GM23338 (cell line): ENCODE results near the gene TANGO6. TPM values are rescaled to one million over a fixed set of nuclear protein-coding genes. Genes with fewer than 3 reads are reported as not detected.
"Not testable (repeated sequence)": the region's sequence is repeated elsewhere in the genome, so short reads cannot be mapped to it uniquely, and the experiment has no call there.

Source experiments
- ATAC-seq: fragments of 200-7000 bp; cut with Tn5 transposase; 3 replicates; pipeline ENCODE4 v1.9.1; 2020
- DNase-seq: peaks from one replicate; pipeline ENCODE4 v3.0.0-alpha.2; 2015; ENCODE audit warnings: low spot score
- H2AFZ ChIP-seq: fragments of 200-600 bp; sonication (generic); 2 replicates; pipeline ENCODE4 v1.8.0; 2016; ENCODE audit warnings: antibody characterized with exemption, mild to moderate bottlenecking, moderate library complexity
- H3F3A ChIP-seq: fragments of 200-600 bp; sonication (generic); replicated peaks from 2 replicates; pipeline ENCODE4 v1.8.0; 2017; ENCODE audit warnings: antibody characterized with exemption, mixed run types, low read depth
- H3K27ac ChIP-seq: fragments of 200-600 bp; sonication (generic); 2 replicates; pipeline ENCODE4 v1.6.1; 2016; ENCODE audit warnings: low read depth
- H3K27me3 ChIP-seq: fragments of 200-600 bp; sonication (generic); 2 replicates; pipeline ENCODE4 v1.8.0; 2016; ENCODE audit warnings: mild to moderate bottlenecking, mixed run types, moderate library complexity; ENCODE audit not compliant: insufficient read depth
- H3K36me3 ChIP-seq: fragments of 200-600 bp; sonication (generic); 2 replicates; pipeline ENCODE4 v1.8.0; 2016; ENCODE audit warnings: mild to moderate bottlenecking; ENCODE audit not compliant: insufficient read depth
- H3K4me1 ChIP-seq: fragments of 200-600 bp; sonication (generic); 2 replicates; pipeline ENCODE4 v1.8.0; 2016; ENCODE audit warnings: mild to moderate bottlenecking, moderate library complexity; ENCODE audit not compliant: insufficient read depth
- H3K4me2 ChIP-seq: fragments of 200-600 bp; sonication (generic); 2 replicates; pipeline ENCODE4 v1.7.1; 2017; ENCODE audit warnings: mixed run types
- H3K4me3 ChIP-seq: fragments of 200-600 bp; sonication (generic); 2 replicates; pipeline ENCODE4 v1.6.1; 2016; ENCODE audit warnings: mixed run types
- H3K79me2 ChIP-seq: fragments of 200-600 bp; sonication (generic); replicated peaks from 2 replicates; pipeline ENCODE4 v1.8.0; 2017; ENCODE audit warnings: mild to moderate bottlenecking; ENCODE audit not compliant: insufficient read depth
- H3K9me2 ChIP-seq: fragments of 200-600 bp; sonication (generic); 2 replicates; pipeline ENCODE4 v1.8.0; 2017; ENCODE audit not compliant: insufficient read depth
- H4K20me1 ChIP-seq: fragments of 200-600 bp; sonication (generic); replicated peaks from 2 replicates; pipeline ENCODE4 v1.8.0; 2017; ENCODE audit warnings: mild to moderate bottlenecking; ENCODE audit not compliant: insufficient read depth
- H3K27ac Mint-ChIP-seq: 2 replicates; pipeline ENCODE4 v1.8.0; 2020; ENCODE audit warnings: inconsistent platforms, mild to moderate bottlenecking, moderate library complexity, mixed read lengths
- H3K27me3 Mint-ChIP-seq: 3 replicates; pipeline ENCODE4 v1.8.0; 2022; ENCODE audit warnings: low read depth, mild to moderate bottlenecking, moderate library complexity, mixed read lengths, inconsistent platforms; ENCODE audit not compliant: insufficient read depth, poor library complexity
- H3K36me3 Mint-ChIP-seq: 3 replicates; pipeline ENCODE4 v1.8.0; 2021; ENCODE audit warnings: low read depth, mild to moderate bottlenecking, inconsistent platforms, moderate library complexity, mixed read lengths
- H3K4me1 Mint-ChIP-seq: 3 replicates; pipeline ENCODE4 v1.8.0; 2020; ENCODE audit warnings: mild to moderate bottlenecking, inconsistent platforms, mixed read lengths
- H3K4me3 Mint-ChIP-seq: 3 replicates; pipeline ENCODE4 v1.8.0; 2021; ENCODE audit warnings: moderate library complexity, mild to moderate bottlenecking, inconsistent platforms, mixed read lengths
- H3K9me3 Mint-ChIP-seq: 3 replicates; pipeline ENCODE4 v1.8.0; 2020; ENCODE audit warnings: moderate library complexity, mild to moderate bottlenecking, inconsistent platforms, mixed read lengths
- EZH2phosphoT487 ChIP-seq: fragments of 200-600 bp; sonication (generic); IDR thresholded peaks from one replicate; pipeline ENCODE4 v1.8.1; 2018; ENCODE audit warnings: antibody characterized with exemption; ENCODE audit not compliant: unreplicated experiment
- NANOG ChIP-seq: IDR thresholded peaks from 2 replicates; pipeline ENCODE4 v1.6.1; 2016; ENCODE audit warnings: antibody characterized with exemption, borderline replicate concordance
- polyA plus RNA-seq: library from polyadenylated mRNA; unstranded; fragments of >200 nt; fragmentation: Nextera tagmentation; extraction: Ambion mirVana; gene quantifications from 2 replicates; pipeline ENCODE4 v1.2.1, GENCODE V29; 2016
- total RNA-seq: library from RNA; depleted of rRNA; stranded (reverse); fragments of >200 nt; shearing (Covaris generic); gene quantifications from 2 replicates; pipeline ENCODE4 v1.2.3, GENCODE V29; 2014
- TF ChIP-seq, protein P1 (sequence below), 2 experiments: fragments of 200-600 bp in 1 of 2; sonication (generic) in 1 of 2; conservative IDR thresholded peaks; 2 replicates each; pipeline versions ENCODE4 v1.5.1 to v1.6.1; 2016 to 2017; ENCODE audit warnings: antibody characterized with exemption in 2 of 2, low read depth in 2 of 2, mild to moderate bottlenecking in 2 of 2, moderate library complexity in 1 of 2
- TF ChIP-seq, protein P2 (sequence below): IDR thresholded peaks from 2 replicates; pipeline ENCODE4 v1.6.1; 2016; ENCODE audit warnings: antibody characterized with exemption
- TF ChIP-seq, protein P3 (sequence below): IDR thresholded peaks from one replicate; pipeline ENCODE4 v1.6.1; 2018; ENCODE audit warnings: antibody characterized with exemption; ENCODE audit not compliant: unreplicated experiment

The TANGO6 gene
- total and polyA plus RNA-seq, 2 experiments from 2014 or later: 7.2 to 23.2 TPM

DNA sequence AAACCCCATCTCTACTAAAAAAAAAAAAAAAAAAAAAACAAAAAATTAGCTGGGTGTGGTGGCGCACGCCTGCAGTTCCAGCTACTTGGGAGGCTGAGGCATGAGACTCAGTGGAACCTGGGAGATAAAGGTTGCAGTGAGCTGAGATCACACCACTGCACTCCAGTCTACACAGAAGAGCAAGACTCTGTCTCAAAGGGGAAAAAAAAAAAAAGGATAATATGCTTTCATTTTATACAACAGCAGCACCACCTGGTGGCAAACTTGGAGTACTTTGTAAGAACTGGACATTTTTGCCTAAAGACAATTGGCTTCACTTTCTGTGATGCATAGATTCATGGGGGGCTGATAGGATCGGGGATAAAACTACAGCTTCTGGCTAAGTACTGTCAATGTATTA lies 280.6 kb downstream of the TANGO6 start:
- peak; percentile 64 for ATAC-seq
- H3K4me1 ChIP-seq: no peaks in the 10 kb centered on the region
- Mint-ChIP-seq H3K36me3 (peaks cover 61% of the 10 kb centered on the region), H3K4me1 (no peaks in the 10 kb centered on the region; the same call in 2 of the 3 replicates), H3K4me3 (no peak overlapping the region), H3K9me3 (no peaks in the 10 kb centered on the region), H3K27me3 (peaks cover 3% of the 10 kb centered on the region), H3K27ac (no peak overlapping the region)
- no peak overlapping the region for H3K4me3 ChIP-seq
- peaks cover 52% of the 10 kb centered on the region for H3K79me2 ChIP-seq
- H4K20me1 ChIP-seq: peaks cover 23% of the 10 kb centered on the region
- H2AFZ ChIP-seq: no peak overlapping the region
- no peak overlapping the region for H3K4me2 ChIP-seq
- TF ChIP-seq EZH2phosphoT487: no peak
- TF ChIP-seq, protein P1, sequence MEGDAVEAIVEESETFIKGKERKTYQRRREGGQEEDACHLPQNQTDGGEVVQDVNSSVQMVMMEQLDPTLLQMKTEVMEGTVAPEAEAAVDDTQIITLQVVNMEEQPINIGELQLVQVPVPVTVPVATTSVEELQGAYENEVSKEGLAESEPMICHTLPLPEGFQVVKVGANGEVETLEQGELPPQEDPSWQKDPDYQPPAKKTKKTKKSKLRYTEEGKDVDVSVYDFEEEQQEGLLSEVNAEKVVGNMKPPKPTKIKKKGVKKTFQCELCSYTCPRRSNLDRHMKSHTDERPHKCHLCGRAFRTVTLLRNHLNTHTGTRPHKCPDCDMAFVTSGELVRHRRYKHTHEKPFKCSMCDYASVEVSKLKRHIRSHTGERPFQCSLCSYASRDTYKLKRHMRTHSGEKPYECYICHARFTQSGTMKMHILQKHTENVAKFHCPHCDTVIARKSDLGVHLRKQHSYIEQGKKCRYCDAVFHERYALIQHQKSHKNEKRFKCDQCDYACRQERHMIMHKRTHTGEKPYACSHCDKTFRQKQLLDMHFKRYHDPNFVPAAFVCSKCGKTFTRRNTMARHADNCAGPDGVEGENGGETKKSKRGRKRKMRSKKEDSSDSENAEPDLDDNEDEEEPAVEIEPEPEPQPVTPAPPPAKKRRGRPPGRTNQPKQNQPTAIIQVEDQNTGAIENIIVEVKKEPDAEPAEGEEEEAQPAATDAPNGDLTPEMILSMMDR (conservative IDR thresholded peaks at IDR 0.05; ENCODE audit: low read depth in 2 of 2): peak; percentile 78 to 91
- TF ChIP-seq, protein P2, sequence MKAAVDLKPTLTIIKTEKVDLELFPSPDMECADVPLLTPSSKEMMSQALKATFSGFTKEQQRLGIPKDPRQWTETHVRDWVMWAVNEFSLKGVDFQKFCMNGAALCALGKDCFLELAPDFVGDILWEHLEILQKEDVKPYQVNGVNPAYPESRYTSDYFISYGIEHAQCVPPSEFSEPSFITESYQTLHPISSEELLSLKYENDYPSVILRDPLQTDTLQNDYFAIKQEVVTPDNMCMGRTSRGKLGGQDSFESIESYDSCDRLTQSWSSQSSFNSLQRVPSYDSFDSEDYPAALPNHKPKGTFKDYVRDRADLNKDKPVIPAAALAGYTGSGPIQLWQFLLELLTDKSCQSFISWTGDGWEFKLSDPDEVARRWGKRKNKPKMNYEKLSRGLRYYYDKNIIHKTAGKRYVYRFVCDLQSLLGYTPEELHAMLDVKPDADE: no peak
- TF ChIP-seq NANOG: no peak
- TF ChIP-seq, protein P3, sequence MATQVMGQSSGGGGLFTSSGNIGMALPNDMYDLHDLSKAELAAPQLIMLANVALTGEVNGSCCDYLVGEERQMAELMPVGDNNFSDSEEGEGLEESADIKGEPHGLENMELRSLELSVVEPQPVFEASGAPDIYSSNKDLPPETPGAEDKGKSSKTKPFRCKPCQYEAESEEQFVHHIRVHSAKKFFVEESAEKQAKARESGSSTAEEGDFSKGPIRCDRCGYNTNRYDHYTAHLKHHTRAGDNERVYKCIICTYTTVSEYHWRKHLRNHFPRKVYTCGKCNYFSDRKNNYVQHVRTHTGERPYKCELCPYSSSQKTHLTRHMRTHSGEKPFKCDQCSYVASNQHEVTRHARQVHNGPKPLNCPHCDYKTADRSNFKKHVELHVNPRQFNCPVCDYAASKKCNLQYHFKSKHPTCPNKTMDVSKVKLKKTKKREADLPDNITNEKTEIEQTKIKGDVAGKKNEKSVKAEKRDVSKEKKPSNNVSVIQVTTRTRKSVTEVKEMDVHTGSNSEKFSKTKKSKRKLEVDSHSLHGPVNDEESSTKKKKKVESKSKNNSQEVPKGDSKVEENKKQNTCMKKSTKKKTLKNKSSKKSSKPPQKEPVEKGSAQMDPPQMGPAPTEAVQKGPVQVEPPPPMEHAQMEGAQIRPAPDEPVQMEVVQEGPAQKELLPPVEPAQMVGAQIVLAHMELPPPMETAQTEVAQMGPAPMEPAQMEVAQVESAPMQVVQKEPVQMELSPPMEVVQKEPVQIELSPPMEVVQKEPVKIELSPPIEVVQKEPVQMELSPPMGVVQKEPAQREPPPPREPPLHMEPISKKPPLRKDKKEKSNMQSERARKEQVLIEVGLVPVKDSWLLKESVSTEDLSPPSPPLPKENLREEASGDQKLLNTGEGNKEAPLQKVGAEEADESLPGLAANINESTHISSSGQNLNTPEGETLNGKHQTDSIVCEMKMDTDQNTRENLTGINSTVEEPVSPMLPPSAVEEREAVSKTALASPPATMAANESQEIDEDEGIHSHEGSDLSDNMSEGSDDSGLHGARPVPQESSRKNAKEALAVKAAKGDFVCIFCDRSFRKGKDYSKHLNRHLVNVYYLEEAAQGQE: no peak
- H3K27me3 ChIP-seq: no peaks in the 10 kb centered on the region
- no peaks in the 10 kb centered on the region for H3K9me2 ChIP-seq
- peak; percentile 86 for DNase-seq
- H3K36me3 ChIP-seq: peaks cover 13% of the 10 kb centered on the region; the same call in 1 of the 2 replicates
- peak overlapping the region; percentile 1; the same call in 1 of the 2 replicates for H3K27ac ChIP-seq
- H3F3A ChIP-seq: peaks cover 26% of the 10 kb centered on the region

DNA sequence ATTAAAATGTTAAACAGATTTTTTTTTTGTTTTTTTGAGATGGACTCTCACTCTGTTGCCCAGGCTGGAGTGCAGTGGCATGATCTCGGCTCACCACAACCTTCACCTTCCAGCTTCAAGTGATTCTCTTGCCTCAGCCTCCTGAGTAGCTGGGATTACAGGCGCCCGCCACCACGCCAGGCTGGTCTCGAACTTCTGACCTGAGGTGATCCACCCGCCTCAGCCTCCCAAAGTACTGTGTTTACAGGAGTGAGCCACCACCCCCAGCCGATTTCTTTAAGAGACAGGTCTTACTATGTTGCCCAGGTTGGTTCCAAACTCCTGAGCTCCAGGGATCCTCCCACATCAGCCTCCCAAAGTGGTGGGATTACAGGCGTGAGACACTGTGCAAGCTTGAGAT lies 281.1 kb downstream of the TANGO6 start:
- not testable (repeated sequence) for H2AFZ ChIP-seq, DNase-seq, H3K4me2 ChIP-seq, H3K4me3 ChIP-seq, H3K27ac Mint-ChIP-seq, ATAC-seq, H3K4me1 Mint-ChIP-seq, H3K9me2 ChIP-seq, H3K27me3 Mint-ChIP-seq, H3K4me3 Mint-ChIP-seq, H3K4me1 ChIP-seq, H3K9me3 Mint-ChIP-seq, H3K27me3 ChIP-seq
- peaks cover 26% of the 10 kb centered on the region for H3F3A ChIP-seq
- peak overlapping the region; percentile 1; the same call in 1 of the 2 replicates for H3K27ac ChIP-seq
- peaks cover 13% of the 10 kb centered on the region; the same call in 1 of the 2 replicates for H3K36me3 ChIP-seq
- H4K20me1 ChIP-seq: peaks cover 23% of the 10 kb centered on the region
- peaks cover 58% of the 10 kb centered on the region for H3K36me3 Mint-ChIP-seq
- peaks cover 57% of the 10 kb centered on the region for H3K79me2 ChIP-seq

DNA sequence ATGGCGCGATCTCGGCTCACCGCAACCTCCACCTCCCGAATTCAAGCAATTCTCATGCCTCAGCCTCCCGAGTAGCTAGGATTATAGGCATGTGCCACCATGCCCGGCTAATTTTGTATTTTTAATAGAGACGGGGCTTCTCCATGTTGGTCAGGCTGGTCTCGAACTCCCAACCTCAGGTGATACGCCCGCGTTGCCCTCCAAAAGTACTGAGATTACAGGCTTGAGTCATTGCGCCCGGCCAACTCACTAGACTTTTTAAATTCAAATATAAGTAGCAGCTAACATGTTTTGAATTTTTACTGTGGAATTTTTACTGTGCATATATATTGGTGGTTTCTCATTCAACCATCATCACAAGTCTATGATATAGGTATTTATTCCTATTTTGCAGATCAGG lies 281.6 kb downstream of the TANGO6 start:
- peaks cover 55% of the 10 kb centered on the region for H3K36me3 Mint-ChIP-seq
- H3K27me3 ChIP-seq, H3K27ac Mint-ChIP-seq, H3K27me3 Mint-ChIP-seq, H2AFZ ChIP-seq, H3K4me2 ChIP-seq, DNase-seq, H3K9me3 Mint-ChIP-seq, ATAC-seq, H3K4me1 Mint-ChIP-seq, H3K9me2 ChIP-seq, H3K4me3 ChIP-seq, H3K4me1 ChIP-seq, H3K4me3 Mint-ChIP-seq: not testable (repeated sequence)
- Histone ChIP-seq H3K79me2 (peaks cover 62% of the 10 kb centered on the region), H3K27ac (peak overlapping the region; percentile 1; the same call in 1 of the 2 replicates), H3K36me3 (peaks cover 13% of the 10 kb centered on the region; the same call in 1 of the 2 replicates), H3F3A (peaks cover 26% of the 10 kb centered on the region), H4K20me1 (peaks cover 23% of the 10 kb centered on the region)
